Activated CD4-positive, alpha-beta T cell treated with anti-CD3 and anti-CD28 coated beads for 36 hours (primary cell): Measurements from ENCODE around the gene MT1A. TPM values are rescaled to one million over a fixed set of nuclear protein-coding genes. Genes with fewer than 3 reads are reported as not detected.
"Not testable (repeated sequence)": the region's sequence is repeated elsewhere in the genome, so short reads cannot be mapped to it uniquely, and the experiment has no call there.

Experiments used
- ATAC-seq: fragments of 200-7000 bp; cut with Tn5 transposase; one replicate; pipeline ENCODE4 v1.10.0; 2021; ENCODE audit warnings: mild to moderate bottlenecking, moderate library complexity
- CTCF ChIA-PET: fragments of 350-600 bp; sonication (Branson Sonifier 250); formaldehyde crosslinking; loops from one replicate; lab custom pipeline; 2021; ENCODE audit warnings: antibody characterized with exemption; lab: Charles Lee
- POLR2A ChIA-PET: fragments of 350-600 bp; sonication (Branson Sonifier 250); formaldehyde crosslinking; loops from one replicate; lab custom pipeline; 2021; ENCODE audit warnings: antibody characterized with exemption, inconsistent platforms; lab: Charles Lee
- DNase-seq: peaks from one replicate; pipeline ENCODE4 v3.0.0-alpha.2; 2020
- H3K27ac Mint-ChIP-seq: one replicate; pipeline ENCODE4 v1.8.0; 2021; ENCODE audit warnings: mixed read lengths
- H3K27me3 Mint-ChIP-seq: one replicate; pipeline ENCODE4 v1.8.0; 2021; ENCODE audit warnings: mixed read lengths
- H3K36me3 Mint-ChIP-seq: one replicate; pipeline ENCODE4 v1.8.0; 2021; ENCODE audit warnings: low read depth, mixed read lengths
- H3K4me1 Mint-ChIP-seq: one replicate; pipeline ENCODE4 v1.8.0; 2021; ENCODE audit warnings: mixed read lengths
- H3K4me3 Mint-ChIP-seq: one replicate; pipeline ENCODE4 v1.8.0; 2021; ENCODE audit warnings: mild to moderate bottlenecking, moderate library complexity, mixed read lengths
- H3K9me3 Mint-ChIP-seq: one replicate; pipeline ENCODE4 v1.8.0; 2021; ENCODE audit warnings: low read depth, mixed read lengths
- intact Hi-C, 2 experiments: fragments of 100-400 bp; cut with DNase I in 1 of 2; cut with micrococcal nuclease in 1 of 2; formaldehyde crosslinking; loops; one replicate each; pipeline versions ENCODE4 v1.14.2 to v1.15.1; 2022 to 2024; cut with DNase I, micrococcal nuclease
- total RNA-seq, 2 experiments: library from RNA; stranded (reverse); gene quantifications; one replicate each; pipeline ENCODE4 v1.2.3, GENCODE V29; 2021

The MT1A gene
- total RNA-seq, 2 experiments from 2014 or later, result 0.74 to 1.1 TPM

GRCh38 chr16:56620339-56620897, 18.0 kb upstream of the MT1A start:
- Mint-ChIP-seq H3K4me1 (peaks cover 25% of the 10 kb centered on the region), H3K4me3 (no peak overlapping the region), H3K27me3 (peaks cover 19% of the 10 kb centered on the region), H3K36me3 (no peaks in the 10 kb centered on the region), H3K27ac (no peak overlapping the region), H3K9me3 (no peaks in the 10 kb centered on the region)
- DNase-seq (no peak), ATAC-seq (no peak)
- intact Hi-C loops, result no loop called here
- ChIA-PET POLR2A (no interaction called here), CTCF (interaction anchor here (0.7 to 0.9 kb wide), 2 partner anchors 8 to 317 kb away, joined by 3 read pairs; no protein-coding TSS in a partner anchor)

DNA sequence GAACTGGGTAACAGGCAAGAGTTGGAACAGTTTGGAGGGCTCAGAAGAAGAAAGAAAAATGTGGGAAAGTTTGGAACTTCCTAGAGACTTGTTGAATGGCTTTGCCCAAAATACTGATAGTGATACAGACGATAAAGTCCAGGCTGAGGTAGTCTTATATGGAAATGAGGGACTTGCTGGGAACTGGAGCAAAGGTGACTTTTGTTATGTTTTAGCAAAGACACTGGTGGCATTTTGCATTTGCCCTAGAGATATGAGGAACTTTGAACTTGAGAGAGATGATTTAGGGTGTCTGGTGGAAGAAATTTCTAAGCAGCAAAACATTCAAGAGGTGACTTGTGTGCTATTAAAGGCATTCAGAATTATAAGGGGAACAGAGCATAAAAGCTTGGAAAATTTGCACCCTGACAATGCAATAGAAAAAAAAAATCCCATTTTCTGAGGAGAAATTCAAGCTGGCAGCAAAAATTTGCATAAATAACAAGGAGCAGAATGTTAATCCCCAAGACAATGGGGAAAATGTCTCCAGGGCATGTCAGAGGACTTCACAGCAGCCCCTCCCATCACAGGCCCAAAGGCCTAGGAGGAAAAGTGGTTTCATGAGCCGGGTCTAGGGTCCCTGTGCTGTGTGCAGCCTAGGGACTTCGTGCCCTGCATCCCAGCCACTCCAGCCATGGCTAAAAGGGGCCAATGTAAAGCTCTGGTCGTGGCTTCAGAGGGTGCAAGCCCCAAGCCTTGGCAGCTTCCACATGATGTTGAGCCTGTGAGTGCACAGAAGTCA, 16.6 kb upstream of the MT1A start:
- ATAC-seq, H3K36me3 Mint-ChIP-seq, POLR2A ChIA-PET, H3K4me3 Mint-ChIP-seq, DNase-seq, H3K27ac Mint-ChIP-seq, intact Hi-C loops, H3K9me3 Mint-ChIP-seq: not testable (repeated sequence)
- Mint-ChIP-seq H3K27me3 (peaks cover 27% of the 10 kb centered on the region), H3K4me1 (peaks cover 23% of the 10 kb centered on the region)
- CTCF ChIA-PET, result interaction anchor here (0.6 to 1.1 kb wide), 3 partner anchors 13 to 106 kb away, joined by 3 to 5 read pairs (median 3); no protein-coding TSS in a partner anchor

DNA sequence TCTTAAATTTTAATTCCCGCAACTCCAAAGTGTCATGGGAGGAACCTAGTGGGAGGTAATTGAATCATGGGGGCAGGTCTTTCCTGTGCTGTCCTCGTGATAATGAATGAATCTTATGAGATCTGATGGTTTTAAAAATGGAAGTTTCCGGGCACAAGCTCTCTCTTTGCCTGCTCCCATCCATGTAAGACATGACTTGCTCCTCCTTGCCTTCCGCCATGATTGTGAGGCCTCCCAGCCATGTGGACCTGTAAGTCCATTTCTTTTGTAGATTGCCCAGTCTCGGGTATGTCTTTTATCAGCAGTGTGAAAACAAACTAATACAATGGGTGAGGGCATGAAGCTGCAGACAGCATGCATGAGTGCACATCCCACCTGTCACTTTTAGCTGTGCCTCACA, 15.3 kb upstream of the MT1A start:
- H3K9me3 Mint-ChIP-seq, DNase-seq, H3K4me3 Mint-ChIP-seq, ATAC-seq, intact Hi-C loops, H3K36me3 Mint-ChIP-seq, H3K27ac Mint-ChIP-seq: not testable (repeated sequence)
- ChIA-PET CTCF (interaction anchor here (1.0 to 1.7 kb wide), 5 partner anchors 9 to 81 kb away, joined by 3 to 6 read pairs (median 4); no protein-coding TSS in a partner anchor), POLR2A (interaction anchor here (0.6 to 1.1 kb wide), 3 partner anchors 13 to 563 kb away, joined by 3 to 4 read pairs (median 3); partner anchors contain the start of genes PSME3IP1 and RSPRY1)
- Mint-ChIP-seq H3K27me3 (peaks cover 25% of the 10 kb centered on the region), H3K4me1 (peaks cover 14% of the 10 kb centered on the region)

GRCh38 chr16:56623637-56624036, 14.8 kb upstream of the MT1A start:
- intact Hi-C loops, result loop anchor here in 1 of 2 experiments (2.0 kb wide), 2 partner anchors 19 to 45 kb away; partner anchors contain the start of genes MT1G and MT1H
- peaks cover 14% of the 10 kb centered on the region for H3K4me1 Mint-ChIP-seq
- no peak overlapping the region for H3K27ac Mint-ChIP-seq
- ATAC-seq (no peak), DNase-seq (no peak)
- H3K9me3 Mint-ChIP-seq, result no peaks in the 10 kb centered on the region
- ChIA-PET CTCF (interaction anchor here (0.7 to 1.7 kb wide), 6 partner anchors 9 to 80 kb away, joined by 3 to 6 read pairs (median 4); no protein-coding TSS in a partner anchor), POLR2A (interaction anchor here (0.6 to 1.1 kb wide), 3 partner anchors 13 to 562 kb away, joined by 3 to 4 read pairs (median 3); partner anchors contain the start of genes PSME3IP1 and RSPRY1)
- H3K27me3 Mint-ChIP-seq, result peaks cover 23% of the 10 kb centered on the region
- no peak overlapping the region for H3K4me3 Mint-ChIP-seq
- no peaks in the 10 kb centered on the region for H3K36me3 Mint-ChIP-seq

DNA sequence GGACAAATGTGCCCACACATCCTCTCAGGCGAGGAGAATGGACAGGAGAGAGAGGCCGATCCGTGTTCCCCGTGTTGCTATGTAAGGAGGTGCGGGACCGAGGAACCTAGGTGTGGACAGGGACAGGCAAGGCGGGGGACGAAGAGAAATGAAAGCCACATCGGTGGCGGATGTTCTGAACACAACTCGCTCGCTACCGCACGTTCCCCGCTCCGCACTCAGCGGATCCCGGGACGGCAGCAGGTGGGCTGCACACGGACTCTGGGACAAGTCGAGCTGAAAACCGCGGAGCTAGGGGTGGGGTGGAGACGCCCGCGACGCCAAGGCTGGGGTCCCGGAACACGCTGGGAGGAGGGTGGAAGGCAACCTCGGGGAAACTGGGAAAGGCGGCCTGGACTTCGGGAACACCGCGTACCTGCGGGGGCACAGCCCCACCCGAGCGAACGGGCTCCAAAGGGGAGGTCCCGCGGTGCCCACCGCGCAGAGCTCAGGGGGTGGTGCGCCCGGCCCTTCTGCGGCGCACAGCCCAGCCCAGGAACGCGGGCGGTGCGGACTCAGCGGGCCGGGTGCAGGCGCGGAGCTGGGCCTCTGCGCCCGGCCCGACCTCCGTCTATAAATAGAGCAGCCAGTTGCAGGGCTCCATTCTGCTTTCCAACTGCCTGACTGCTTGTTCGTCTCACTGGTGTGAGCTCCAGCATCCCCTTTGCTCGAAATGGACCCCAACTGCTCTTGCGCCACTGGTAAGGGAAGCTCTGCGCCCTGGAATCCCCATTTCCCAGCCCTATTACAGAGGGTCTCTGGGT, 13.1 kb upstream of the MT1A start, which contains the start of gene MT1E:
Gene MT1E (plus strand): TSS at position 642 of the 803 bp plus-strand sequence. CDS start 71 bp downstream, at position 713.
- peaks cover 26% of the 10 kb centered on the region for H3K27me3 Mint-ChIP-seq
- intact Hi-C loops, result loop anchor here (1.0 to 2.0 kb wide), 7 partner anchors 16 to 57 kb away; partner anchors contain the start of genes MT1F (in 1 of the 2), MT1G (in 1 of the 2), MT1H (in 1 of the 2) and MT1X (in 1 of the 2)
- CTCF ChIA-PET, result interaction anchor here (0.6 to 1.2 kb wide), 6 partner anchors 10 to 37 kb away, joined by 3 to 9 read pairs (median 5); partner anchors contain the start of gene MT2A
- H3K4me3 Mint-ChIP-seq, result peak within 1 kb of the TSS; percentile 71
- peak within 1 kb of the TSS; percentile 79 for H3K27ac Mint-ChIP-seq
- POLR2A ChIA-PET, result interaction anchor here (0.7 to 3.0 kb wide), 8 partner anchors 8 to 57 kb away, joined by 3 to 31 read pairs (median 5); partner anchors contain the start of genes MT1F, MT1X and MT2A
- H3K9me3 Mint-ChIP-seq, result no peaks in the 10 kb centered on the region
- DNase-seq, result peak; percentile 82
- H3K4me1 Mint-ChIP-seq, result peaks cover 14% of the 10 kb centered on the region
- peak; percentile 88 for ATAC-seq
- H3K36me3 Mint-ChIP-seq, result no peaks in the 10 kb centered on the region

- Mint-ChIP-seq H3K27me3 (peaks cover 31% of the 10 kb centered on the region), H3K9me3 (no peaks in the 10 kb centered on the region), H3K4me3 (peak overlapping the region; percentile 71), H3K27ac (peak overlapping the region; percentile 55), H3K36me3 (no peaks in the 10 kb centered on the region), H3K4me1 (peaks cover 14% of the 10 kb centered on the region)
- DNase-seq (peak; percentile 29), ATAC-seq (peak; percentile 28)
- ChIA-PET CTCF (interaction anchor here (0.7 to 1.2 kb wide), 5 partner anchors 15 to 37 kb away, joined by 3 to 9 read pairs (median 6); partner anchors contain the start of gene MT2A), POLR2A (interaction anchor here (0.7 to 3.0 kb wide), 8 partner anchors 8 to 56 kb away, joined by 3 to 31 read pairs (median 5); partner anchors contain the start of genes MT1F, MT1X and MT2A)
- intact Hi-C loops, result loop anchor here (1.0 to 2.0 kb wide), 7 partner anchors 17 to 56 kb away; partner anchors contain the start of genes MT1F (in 1 of the 2), MT1G (in 1 of the 2), MT1H (in 1 of the 2) and MT1X (in 1 of the 2)
Measured at GRCh38 chr16:56625943-56626654, 12.4 kb upstream of the MT1A start.

- Mint-ChIP-seq H3K4me1 (peaks cover 14% of the 10 kb centered on the region), H3K4me3 (peak overlapping the region; percentile 71), H3K27me3 (peaks cover 37% of the 10 kb centered on the region), H3K9me3 (no peaks in the 10 kb centered on the region), H3K36me3 (no peaks in the 10 kb centered on the region), H3K27ac (no peak overlapping the region)
- ChIA-PET CTCF (interaction anchor here (0.6 to 0.7 kb wide), 2 partner anchors 37 to 283 kb away, joined by 3 to 5 read pairs; no protein-coding TSS in a partner anchor), POLR2A (interaction anchor here (3.0 kb wide), 1 partner anchor 18 kb away, joined by 31 read pairs; the partner anchor contains the start of gene MT2A)
- ATAC-seq, result no peak
- intact Hi-C loops, result no loop called here
- DNase-seq, result no peak
Measured at GRCh38 chr16:56626685-56627084, 11.8 kb upstream of the MT1A start.

DNA sequence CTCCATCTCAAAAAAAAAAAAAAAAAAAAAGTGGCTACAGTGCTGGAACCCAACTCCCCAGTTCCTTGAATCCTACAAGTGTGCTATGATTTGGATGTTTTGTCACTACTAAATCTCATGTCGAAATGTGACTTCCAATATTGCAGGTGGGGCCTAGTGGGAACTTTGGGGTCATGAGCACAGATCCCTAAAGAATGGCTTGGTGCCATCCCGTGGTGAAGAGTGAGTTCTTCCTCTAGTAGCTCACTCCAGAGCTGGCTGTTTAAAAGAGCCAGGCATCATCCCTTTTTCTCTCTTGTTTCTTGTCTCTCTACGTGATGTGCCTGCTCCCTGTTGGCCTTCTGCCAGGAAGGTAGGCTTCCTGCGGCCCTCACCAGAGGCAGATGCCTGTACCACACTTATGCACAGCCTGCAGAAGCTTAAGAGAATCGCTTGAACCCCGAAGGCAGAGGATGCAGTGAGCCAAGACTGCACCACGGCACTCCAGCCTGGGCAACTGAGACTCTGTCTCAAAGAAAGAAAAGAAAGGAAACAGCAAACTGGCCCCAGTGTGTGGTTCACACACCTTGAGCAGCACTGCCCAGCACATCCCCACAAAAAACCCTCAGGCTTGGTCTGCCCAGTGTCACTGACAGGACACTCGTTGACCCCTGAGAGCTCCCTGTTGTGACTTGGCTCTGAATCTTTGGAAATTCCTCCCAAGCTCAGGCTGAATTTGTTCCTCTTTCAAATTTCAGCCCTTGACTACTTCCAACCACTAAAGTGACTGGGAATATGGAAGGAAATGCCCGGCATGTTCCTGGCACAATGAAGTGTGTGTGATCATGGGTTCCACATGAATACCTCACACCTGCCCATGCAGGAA, 9.7 kb upstream of the MT1A start:
- H3K4me3 Mint-ChIP-seq, result no peak overlapping the region
- ATAC-seq (no peak), DNase-seq (no peak)
- no peaks in the 10 kb centered on the region for H3K9me3 Mint-ChIP-seq
- H3K36me3 Mint-ChIP-seq, result no peaks in the 10 kb centered on the region
- intact Hi-C loops, result no loop called here
- H3K27me3 Mint-ChIP-seq, result peaks cover 50% of the 10 kb centered on the region
- ChIA-PET POLR2A (no interaction called here), CTCF (interaction anchor here (1.2 kb wide), 1 partner anchor 28 kb away, joined by 3 read pairs; no protein-coding TSS in a partner anchor)
- peaks cover 21% of the 10 kb centered on the region for H3K4me1 Mint-ChIP-seq
- H3K27ac Mint-ChIP-seq, result no peak overlapping the region

GRCh38 chr16:56629531-56629930, 8.9 kb upstream of the MT1A start:
- intact Hi-C loops, result no loop called here
- no peak for DNase-seq
- no peak overlapping the region for H3K27ac Mint-ChIP-seq
- H3K4me1 Mint-ChIP-seq, result peaks cover 21% of the 10 kb centered on the region
- no peaks in the 10 kb centered on the region for H3K36me3 Mint-ChIP-seq
- peaks cover 55% of the 10 kb centered on the region for H3K27me3 Mint-ChIP-seq
- H3K4me3 Mint-ChIP-seq, result no peak overlapping the region
- ChIA-PET CTCF (interaction anchor here (1.2 to 1.8 kb wide), 4 partner anchors 12 to 32 kb away, joined by 4 to 8 read pairs (median 4); no protein-coding TSS in a partner anchor), POLR2A (no interaction called here)
- ATAC-seq, result no peak
- H3K9me3 Mint-ChIP-seq, result no peaks in the 10 kb centered on the region
